ENCODE data around the gene CABYR.

Gene CABYR

DNA sequence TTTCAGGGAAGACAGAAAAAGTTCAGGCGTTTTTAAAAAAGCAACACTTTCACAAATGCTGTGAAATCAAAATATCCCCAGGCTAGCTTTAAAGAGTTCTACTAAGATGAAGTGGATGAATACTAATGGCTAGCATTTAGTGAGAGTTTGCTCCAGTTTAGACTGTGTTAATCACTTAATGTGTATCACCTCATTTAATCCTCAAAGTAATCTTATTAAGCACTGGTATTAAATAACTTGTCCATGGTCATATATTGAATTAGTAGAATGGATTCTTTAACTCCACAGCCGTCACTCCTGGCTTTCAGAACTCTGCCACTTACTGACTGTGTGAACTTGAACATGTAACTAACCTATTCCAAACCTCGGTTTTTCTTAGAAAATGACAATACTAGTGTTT is 66.0 kb downstream of the CABYR start:
- TF ChIP-seq, protein P1, sequence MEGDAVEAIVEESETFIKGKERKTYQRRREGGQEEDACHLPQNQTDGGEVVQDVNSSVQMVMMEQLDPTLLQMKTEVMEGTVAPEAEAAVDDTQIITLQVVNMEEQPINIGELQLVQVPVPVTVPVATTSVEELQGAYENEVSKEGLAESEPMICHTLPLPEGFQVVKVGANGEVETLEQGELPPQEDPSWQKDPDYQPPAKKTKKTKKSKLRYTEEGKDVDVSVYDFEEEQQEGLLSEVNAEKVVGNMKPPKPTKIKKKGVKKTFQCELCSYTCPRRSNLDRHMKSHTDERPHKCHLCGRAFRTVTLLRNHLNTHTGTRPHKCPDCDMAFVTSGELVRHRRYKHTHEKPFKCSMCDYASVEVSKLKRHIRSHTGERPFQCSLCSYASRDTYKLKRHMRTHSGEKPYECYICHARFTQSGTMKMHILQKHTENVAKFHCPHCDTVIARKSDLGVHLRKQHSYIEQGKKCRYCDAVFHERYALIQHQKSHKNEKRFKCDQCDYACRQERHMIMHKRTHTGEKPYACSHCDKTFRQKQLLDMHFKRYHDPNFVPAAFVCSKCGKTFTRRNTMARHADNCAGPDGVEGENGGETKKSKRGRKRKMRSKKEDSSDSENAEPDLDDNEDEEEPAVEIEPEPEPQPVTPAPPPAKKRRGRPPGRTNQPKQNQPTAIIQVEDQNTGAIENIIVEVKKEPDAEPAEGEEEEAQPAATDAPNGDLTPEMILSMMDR (IDR thresholded peaks at IDR 0.05; ENCODE audit: low read depth, low read length, missing control alignments) = no peak

DNA sequence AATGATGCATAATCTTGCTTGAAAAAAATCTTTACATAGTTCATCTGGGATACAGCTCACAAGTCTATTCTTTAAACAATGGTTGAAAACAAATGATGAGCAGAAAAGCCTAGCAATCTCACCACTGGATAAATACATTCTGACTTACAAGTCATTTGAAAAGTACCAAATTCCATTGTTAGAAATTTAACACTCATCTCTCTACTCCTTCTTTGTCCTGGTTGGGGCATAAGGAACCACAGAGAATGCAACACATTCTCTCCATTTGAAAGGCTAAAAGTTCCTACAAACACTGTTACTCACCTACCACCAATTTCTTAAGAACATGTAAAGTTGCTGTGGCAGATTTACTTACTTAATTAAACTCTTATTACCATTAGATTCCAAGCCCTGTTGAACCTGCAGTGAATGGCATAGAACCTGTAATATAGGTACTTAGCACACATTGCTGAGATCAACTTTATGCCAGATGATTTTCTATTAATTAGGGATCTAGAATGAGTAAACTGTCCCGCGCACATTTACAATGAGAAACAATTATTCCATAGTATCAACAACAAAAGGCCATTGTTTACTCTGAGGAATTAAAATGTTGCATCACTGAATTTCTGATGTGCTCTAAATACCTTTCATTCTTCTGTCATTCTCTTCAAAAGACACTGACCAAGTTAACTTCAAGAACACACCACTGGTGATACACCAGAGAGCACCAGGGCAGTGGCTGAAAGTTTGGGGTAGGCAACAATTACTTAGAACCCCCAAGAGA is 69.6 kb downstream of the CABYR start:
- DNase-seq (ENCODE audit: low read depth) = no peak

More for the DNA sequence above, 66.0 kb downstream of the CABYR start:
- no peak overlapping the region for H3K4me3 ChIP-seq (ENCODE audit: low read depth, low read length)
- no peak for DNase-seq (ENCODE audit: low read depth)

DNA sequence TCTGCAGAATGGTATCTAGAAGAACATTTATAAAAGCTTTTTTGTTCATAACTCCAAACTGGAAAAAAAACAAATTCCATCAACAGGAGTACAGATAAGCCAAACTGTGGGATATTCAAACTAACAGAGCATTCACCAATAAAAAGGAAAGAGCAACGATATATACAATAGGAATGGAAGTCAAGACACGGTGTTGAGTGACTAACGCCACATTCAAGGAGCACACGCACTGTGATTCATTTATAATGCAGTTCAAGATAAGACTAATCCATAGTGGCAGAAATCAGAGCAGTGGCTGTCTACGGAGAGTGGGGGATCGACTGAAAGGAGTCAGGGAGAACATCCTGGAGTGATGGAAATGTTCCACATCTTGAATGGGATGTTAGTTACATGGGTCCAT is 70.7 kb downstream of the CABYR start:
- no peak for DNase-seq (ENCODE audit: low read depth)
- H3K4me3 ChIP-seq (ENCODE audit: low read depth, low read length) = no peak overlapping the region
- TF ChIP-seq, protein P1 (IDR thresholded peaks at IDR 0.05; ENCODE audit: low read depth, low read length, missing control alignments) = no peak

More for the DNA sequence above, 69.6 kb downstream of the CABYR start:
- TF ChIP-seq, protein P1 (IDR thresholded peaks at IDR 0.05; ENCODE audit: low read depth, low read length, missing control alignments) = no peak
- no peak overlapping the region for H3K4me3 ChIP-seq (ENCODE audit: low read depth, low read length)

All from GM12864 (cell line).